ENCODE data around the gene WRAP53. TPM values are rescaled to one million over a fixed set of nuclear protein-coding genes. Genes with fewer than 3 reads are reported as not detected.

The WRAP53 gene
- total and polyA plus RNA-seq, 5 experiments from 2014 or later: 9.8 to 14.1 (median 11.6) TPM

GRCh38 chr17:7703584-7704479 is 15.6 kb downstream of the WRAP53 start:
- ATAC-seq: peak; percentile 34 to 52
- DNase-seq: peak in 3 of 10 donors; percentile 23 to 27 (median 25)
- peaks cover 11 to 26% (median 19%) of the 10 kb centered on the region in 4 donors for H3K4me1 Mint-ChIP-seq
- H3K27ac Mint-ChIP-seq: peak overlapping the region in 6 of 10 donors; percentile 5 to 82 (median 48)
- peaks cover 18 to 78% (median 51%) of the 10 kb centered on the region in 5 donors for H3K27me3 Mint-ChIP-seq
- H3K9me3 Mint-ChIP-seq: no peaks in the 10 kb centered on the region
- peaks cover 4 to 40% (median 21%) of the 10 kb centered on the region in 3 donors for H3K36me3 Mint-ChIP-seq
- POLR2A ChIA-PET: no interaction called here
- H3K4me3 Mint-ChIP-seq: peak overlapping the region; percentile 59 to 94 (median 76)

DNA sequence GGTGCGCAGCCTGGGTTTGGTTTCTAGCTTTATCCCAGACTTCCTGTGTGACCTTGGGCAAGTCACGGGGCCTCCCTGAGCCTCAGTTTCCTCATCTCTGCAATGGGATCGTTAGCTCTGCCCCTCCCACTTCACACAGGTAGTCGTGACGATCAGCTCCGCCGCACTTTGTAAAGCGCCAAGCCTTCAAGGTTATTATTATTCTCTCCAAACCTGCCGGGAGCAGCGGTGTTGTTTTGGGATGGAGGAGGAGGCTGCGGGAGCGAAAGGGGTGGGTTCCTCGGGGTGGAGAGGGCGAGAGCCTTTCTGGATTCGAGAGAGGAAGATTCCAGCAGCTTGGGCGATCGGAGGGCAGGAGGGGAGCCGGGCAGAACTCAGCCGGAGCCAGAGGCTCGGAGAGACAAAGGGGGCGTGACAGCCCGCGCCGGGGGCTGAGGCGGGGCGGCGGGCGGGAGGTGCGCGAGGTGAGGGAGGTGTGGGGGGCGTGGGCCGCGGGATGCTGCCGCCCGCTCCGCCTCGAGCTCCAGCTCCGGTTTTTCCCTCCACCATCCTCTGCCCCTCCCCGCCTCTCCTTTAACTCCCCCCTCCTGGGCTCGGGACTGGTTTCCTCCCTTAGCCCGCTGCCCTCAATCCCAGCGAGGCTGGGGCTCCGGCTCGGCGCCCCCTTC is 16.5 kb downstream of the WRAP53 start, which contains the start of gene EFNB3:
Gene EFNB3 (plus strand): TSS at position 602 of the 668 bp plus-strand sequence. CDS start 397 bp downstream, outside the sequence.
- Mint-ChIP-seq H3K4me1 (peaks cover 11 to 26% (median 19%) of the 10 kb centered on the region in 4 donors), H3K27me3 (peaks cover 19 to 82% (median 52%) of the 10 kb centered on the region in 5 donors), H3K9me3 (no peaks in the 10 kb centered on the region), H3K36me3 (peaks cover 4 to 38% (median 21%) of the 10 kb centered on the region in 3 donors), H3K27ac (peak within 1 kb of the TSS in 6 of 10 donors; percentile 5 to 90 (median 59)), H3K4me3 (peak within 1 kb of the TSS; percentile 59 to 94 (median 77))
- DNase-seq (peak in 2 of 10 donors; percentile 23 to 26), ATAC-seq (peak; percentile 48 to 66)
- POLR2A ChIA-PET: no interaction called here

DNA sequence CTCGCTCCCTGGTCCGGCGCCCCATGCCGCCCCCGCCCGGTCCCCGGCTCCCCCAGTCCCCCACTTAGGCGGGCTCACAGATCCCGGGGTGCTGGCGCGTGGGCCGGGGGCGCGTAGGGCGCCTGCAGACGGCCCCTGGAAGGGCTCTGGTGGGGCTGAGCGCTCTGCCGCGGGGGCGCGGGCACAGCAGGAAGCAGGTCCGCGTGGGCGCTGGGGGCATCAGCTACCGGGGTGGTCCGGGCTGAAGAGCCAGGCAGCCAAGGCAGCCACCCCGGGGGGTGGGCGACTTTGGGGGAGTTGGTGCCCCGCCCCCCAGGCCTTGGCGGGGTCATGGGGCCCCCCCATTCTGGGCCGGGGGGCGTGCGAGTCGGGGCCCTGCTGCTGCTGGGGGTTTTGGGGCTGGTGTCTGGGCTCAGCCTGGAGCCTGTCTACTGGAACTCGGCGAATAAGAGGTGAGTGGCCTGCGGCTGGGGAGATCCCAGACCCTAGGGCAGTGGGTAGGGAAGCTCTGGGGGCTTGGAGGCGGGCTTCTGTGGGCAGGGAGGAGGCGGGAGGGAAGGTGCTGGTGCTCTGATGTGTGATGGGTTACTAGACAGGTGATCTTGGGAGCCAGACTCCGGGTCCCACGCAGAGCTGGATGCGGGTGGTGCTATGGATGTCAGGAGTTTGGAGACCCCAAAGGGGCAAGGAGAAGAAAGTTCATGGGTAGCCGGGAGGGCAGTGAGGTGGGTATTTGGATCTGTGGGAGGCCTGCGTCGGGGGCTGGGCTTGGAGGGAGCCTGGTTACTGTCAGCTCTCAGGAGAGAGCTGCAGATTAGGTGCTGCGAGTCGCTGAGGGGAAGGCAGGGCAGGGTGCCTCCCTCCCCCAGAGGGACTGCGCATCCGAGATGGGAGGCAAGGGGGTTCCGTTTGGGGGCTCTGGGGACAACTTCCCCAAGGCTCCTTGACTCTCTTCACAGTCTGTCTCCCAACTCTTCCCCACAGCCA is 17.3 kb downstream of the WRAP53 start:
- H3K4me3 Mint-ChIP-seq: peak overlapping the region; percentile 21 to 88 (median 56)
- peaks cover 3 to 31% (median 20%) of the 10 kb centered on the region in 3 donors for H3K36me3 Mint-ChIP-seq
- peak overlapping the region in 1 of 10 donors; percentile 90 for H3K27ac Mint-ChIP-seq
- ATAC-seq: peak; percentile 56 to 65
- no peaks in the 10 kb centered on the region for H3K9me3 Mint-ChIP-seq
- DNase-seq: peak in 1 of 10 donors; percentile 29
- POLR2A ChIA-PET: interaction anchor here (0.8 kb wide), 1 partner anchor 35 kb away, joined by 3 read pairs; no protein-coding TSS in a partner anchor
- peaks cover 18 to 34% (median 26%) of the 10 kb centered on the region in 4 donors for H3K4me1 Mint-ChIP-seq
- H3K27me3 Mint-ChIP-seq: peaks cover 21 to 90% (median 57%) of the 10 kb centered on the region in 5 donors

GRCh38 chr17:7706631-7707354 is 18.5 kb downstream of the WRAP53 start:
- ATAC-seq (no peak), DNase-seq (no peak)
- H3K9me3 Mint-ChIP-seq: no peaks in the 10 kb centered on the region
- no peak overlapping the region for H3K27ac Mint-ChIP-seq
- peaks cover 24 to 90% (median 60%) of the 10 kb centered on the region in 5 donors for H3K27me3 Mint-ChIP-seq
- H3K36me3 Mint-ChIP-seq: peaks cover 0 to 18% (median 9%) of the 10 kb centered on the region in 3 donors
- peaks cover 21 to 37% (median 33%) of the 10 kb centered on the region in 4 donors for H3K4me1 Mint-ChIP-seq
- H3K4me3 Mint-ChIP-seq: peak overlapping the region in 4 of 10 donors; percentile 3 to 88 (median 32)
- POLR2A ChIA-PET: no interaction called here

DNA sequence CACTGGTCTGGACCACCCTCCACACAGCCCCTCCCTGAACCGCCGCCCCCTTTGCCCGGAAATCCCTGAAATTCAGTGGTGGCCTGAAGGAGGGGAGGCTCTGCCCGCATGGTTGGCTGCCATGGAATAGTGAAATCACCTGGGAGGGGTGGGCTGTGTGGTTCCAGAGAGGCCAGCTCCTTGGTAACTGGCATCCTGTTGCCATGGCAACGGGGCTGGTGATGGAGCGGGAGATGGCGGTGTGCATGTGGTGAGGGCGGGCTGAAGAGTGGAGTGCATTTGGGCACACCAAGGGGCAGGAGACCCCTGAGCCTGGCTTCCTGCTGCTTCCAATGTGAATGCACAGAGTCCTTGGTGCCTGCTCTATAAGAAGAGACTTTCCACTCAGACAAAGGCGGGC is 19.2 kb downstream of the WRAP53 start:
- no peaks in the 10 kb centered on the region for H3K9me3 Mint-ChIP-seq
- POLR2A ChIA-PET: no interaction called here
- H3K4me1 Mint-ChIP-seq: peaks cover 23 to 42% (median 33%) of the 10 kb centered on the region in 4 donors
- no peak overlapping the region for H3K4me3 Mint-ChIP-seq
- no peak for ATAC-seq
- DNase-seq: no peak
- peaks cover 0 to 12% (median 4%) of the 10 kb centered on the region in 3 donors for H3K36me3 Mint-ChIP-seq
- H3K27me3 Mint-ChIP-seq: peaks cover 24 to 90% (median 59%) of the 10 kb centered on the region in 5 donors
- H3K27ac Mint-ChIP-seq: no peak overlapping the region

GRCh38 chr17:7707858-7708750 is 19.8 kb downstream of the WRAP53 start:
- DNase-seq (no peak), ATAC-seq (no peak)
- Mint-ChIP-seq H3K27me3 (peaks cover 28 to 90% (median 64%) of the 10 kb centered on the region in 5 donors), H3K36me3 (peaks cover 0 to 5% (median 0%) of the 10 kb centered on the region in 3 donors), H3K4me1 (peaks cover 23 to 47% (median 34%) of the 10 kb centered on the region in 4 donors), H3K4me3 (peak overlapping the region in 1 of 10 donors; percentile 14), H3K27ac (peak overlapping the region in 1 of 10 donors; percentile 77), H3K9me3 (no peaks in the 10 kb centered on the region)
- POLR2A ChIA-PET: no interaction called here

GRCh38 chr17:7709031-7709430 is 20.8 kb downstream of the WRAP53 start:
- Mint-ChIP-seq H3K36me3 (no peaks in the 10 kb centered on the region), H3K27me3 (peaks cover 29 to 89% (median 62%) of the 10 kb centered on the region in 5 donors), H3K9me3 (no peaks in the 10 kb centered on the region), H3K4me1 (peaks cover 22 to 46% (median 32%) of the 10 kb centered on the region in 4 donors), H3K27ac (no peak overlapping the region), H3K4me3 (no peak overlapping the region)
- DNase-seq (no peak), ATAC-seq (no peak)
- POLR2A ChIA-PET: no interaction called here

DNA sequence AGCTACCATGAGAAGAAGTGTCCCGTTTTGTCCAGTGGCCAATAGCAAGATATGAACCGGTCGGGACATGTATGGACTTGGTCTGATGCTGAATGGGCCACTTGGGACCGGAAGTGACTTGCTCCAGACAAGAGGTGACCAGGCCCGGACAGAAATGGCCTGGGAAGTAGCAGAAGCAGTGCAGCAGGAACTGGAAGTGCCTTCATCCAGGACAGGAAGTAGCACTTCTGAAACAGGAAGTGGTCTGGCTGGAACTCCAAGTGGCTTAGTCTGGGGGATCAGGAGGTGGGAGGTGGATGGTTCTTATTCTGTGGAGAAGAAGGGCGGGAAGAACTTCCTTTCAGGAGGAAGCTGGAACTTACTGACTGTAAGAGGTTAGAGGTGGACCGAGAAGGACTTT is 22.0 kb downstream of the WRAP53 start:
- Mint-ChIP-seq H3K36me3 (no peaks in the 10 kb centered on the region), H3K4me3 (no peak overlapping the region), H3K9me3 (no peaks in the 10 kb centered on the region), H3K27me3 (peaks cover 26 to 91% (median 60%) of the 10 kb centered on the region in 5 donors), H3K27ac (peak overlapping the region in 2 of 10 donors; percentile 23 to 43), H3K4me1 (peaks cover 20 to 37% (median 24%) of the 10 kb centered on the region in 4 donors)
- POLR2A ChIA-PET: interaction anchor here (1.1 kb wide), 1 partner anchor 60 kb away, joined by 3 read pairs; no protein-coding TSS in a partner anchor
- DNase-seq: no peak
- ATAC-seq: no peak

DNA sequence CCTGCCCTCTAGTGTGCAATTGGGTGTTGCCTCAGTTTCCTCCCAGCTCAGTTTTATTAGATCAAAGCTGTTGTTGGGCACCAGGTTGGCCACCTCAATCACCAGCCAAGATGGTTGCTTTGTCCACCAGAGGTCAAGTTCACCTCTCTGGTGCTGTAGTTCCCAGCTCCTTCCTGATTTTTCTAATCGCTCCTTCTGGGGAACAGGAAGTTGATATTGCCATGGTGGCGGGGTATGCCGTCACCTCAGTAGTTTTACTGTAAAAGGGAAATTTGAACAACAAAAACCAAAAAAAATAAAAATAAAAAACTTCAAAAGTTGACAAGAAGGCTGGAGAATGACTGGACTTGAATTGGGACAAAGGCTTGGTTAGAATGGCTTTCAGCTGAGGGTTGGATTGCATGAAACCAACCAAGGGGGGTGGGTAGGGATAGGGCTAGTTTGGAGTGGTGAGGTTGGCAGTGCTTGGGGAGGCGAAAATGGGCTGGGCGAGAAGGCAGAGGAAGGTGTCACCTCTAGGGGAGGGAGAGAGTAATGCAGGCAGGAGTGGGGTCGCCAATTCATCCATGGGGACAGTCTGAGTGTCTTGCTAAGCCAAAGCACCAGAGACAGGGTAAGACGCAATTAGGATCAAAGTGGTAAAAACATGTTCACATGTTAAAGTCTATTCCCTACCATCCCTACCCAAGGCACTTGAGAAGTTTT is 22.9 kb downstream of the WRAP53 start:
- Mint-ChIP-seq H3K4me1 (peaks cover 15 to 29% (median 19%) of the 10 kb centered on the region in 4 donors), H3K9me3 (no peaks in the 10 kb centered on the region), H3K27me3 (peaks cover 25 to 91% (median 60%) of the 10 kb centered on the region in 5 donors), H3K36me3 (no peaks in the 10 kb centered on the region), H3K4me3 (peak overlapping the region in 1 of 10 donors; percentile 9), H3K27ac (peak overlapping the region in 2 of 10 donors; percentile 49 to 79)
- POLR2A ChIA-PET: interaction anchor here (1.1 kb wide), 1 partner anchor 61 kb away, joined by 3 read pairs; no protein-coding TSS in a partner anchor
- ATAC-seq: peak in 1 of 2 donors; percentile 34
- no peak for DNase-seq
